ENCODE measurements around the gene ABCC1.

ABCC1 gene

DNA sequence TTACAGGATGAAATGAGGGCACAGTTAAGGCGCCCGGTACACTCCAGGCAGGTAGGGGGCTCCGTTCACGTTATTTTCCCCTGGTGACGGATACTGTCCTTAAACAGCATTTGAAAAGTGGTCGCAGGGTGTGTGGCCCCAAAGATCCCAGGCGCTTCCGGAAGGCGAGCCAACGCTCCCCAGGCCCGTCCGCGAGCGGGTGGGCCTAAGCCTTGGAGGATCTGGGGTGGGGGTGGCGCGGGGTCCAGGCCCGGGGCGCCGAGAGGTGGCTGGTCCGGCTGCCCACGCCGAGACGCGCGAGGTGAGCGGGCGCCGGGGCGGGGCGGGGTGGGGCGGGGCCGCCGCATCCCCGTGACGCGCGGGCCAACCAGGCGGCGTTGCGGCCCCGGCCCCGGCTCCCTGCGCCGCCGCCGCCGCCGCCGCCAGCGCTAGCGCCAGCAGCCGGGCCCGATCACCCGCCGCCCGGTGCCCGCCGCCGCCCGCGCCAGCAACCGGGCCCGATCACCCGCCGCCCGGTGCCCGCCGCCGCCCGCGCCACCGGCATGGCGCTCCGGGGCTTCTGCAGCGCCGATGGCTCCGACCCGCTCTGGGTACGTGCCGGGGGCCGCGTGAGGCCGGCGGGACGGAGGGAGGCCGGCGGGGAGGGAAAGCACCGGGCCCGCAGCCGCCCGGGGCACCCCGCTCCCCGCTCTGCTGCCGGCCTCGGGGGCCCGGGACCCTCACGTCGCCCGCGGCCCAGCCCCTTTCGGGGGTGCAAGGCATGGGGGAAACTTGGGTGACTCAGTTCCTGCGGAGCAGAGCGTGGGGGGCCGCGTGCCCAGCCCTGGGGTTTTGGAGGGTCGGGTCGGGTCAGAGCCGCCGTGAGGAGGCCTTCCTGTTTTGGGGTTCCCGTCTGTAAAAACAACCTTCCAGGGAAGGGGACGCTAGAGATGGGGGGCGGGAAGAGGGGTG lies at the start of gene ABCC1:
TSS of gene ABCC1 (plus strand) at position 407 of the 951 bp plus-strand sequence. CDS start at position 543, 136 bp downstream.
- DNase-seq (ENCODE audit: low read depth), result no peak
- TF ChIP-seq CTCF (conservative IDR thresholded peaks at IDR 0.05; ENCODE audit: control insufficient read depth, insufficient read depth, low read depth, low read length), result no peak
- H3K4me3 ChIP-seq (ENCODE audit: control insufficient read depth, low read depth, low read length), result peak within 1 kb of the TSS; percentile 84

DNA sequence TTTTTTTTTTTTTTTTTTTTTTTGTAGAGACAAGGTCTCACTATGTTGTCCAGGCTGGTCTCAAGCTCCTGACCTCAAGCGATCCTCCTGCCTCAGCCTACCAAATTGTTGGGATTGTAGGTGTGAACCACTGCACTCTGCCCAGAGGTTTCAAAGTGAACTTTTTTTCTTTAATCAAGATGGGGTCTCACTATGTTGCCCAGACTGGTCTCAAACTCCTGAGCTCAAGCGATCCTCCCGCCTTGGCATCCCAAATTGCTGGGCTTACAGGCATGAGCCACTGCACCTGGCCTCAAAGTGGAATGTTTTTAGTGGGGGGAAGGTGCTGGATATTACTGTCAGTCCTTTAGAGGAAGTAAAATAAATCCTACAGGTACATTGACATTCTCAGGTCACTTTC lies 49.1 kb upstream of the ABCC1 start:
- no peak for TF ChIP-seq CTCF (conservative IDR thresholded peaks at IDR 0.05; ENCODE audit: control insufficient read depth, insufficient read depth, low read depth, low read length)
- no peak overlapping the region for H3K4me3 ChIP-seq (ENCODE audit: control insufficient read depth, low read depth, low read length)
- DNase-seq (ENCODE audit: low read depth), result no peak

GRCh38 chr16:15900901-15901500 lies 48.4 kb upstream of the ABCC1 start:
- no peak overlapping the region for H3K4me3 ChIP-seq (ENCODE audit: control insufficient read depth, low read depth, low read length)
- DNase-seq (ENCODE audit: low read depth), result no peak
- no peak for TF ChIP-seq CTCF (conservative IDR thresholded peaks at IDR 0.05; ENCODE audit: control insufficient read depth, insufficient read depth, low read depth, low read length)

- TF ChIP-seq CTCF (conservative IDR thresholded peaks at IDR 0.05; ENCODE audit: control insufficient read depth, insufficient read depth, low read depth, low read length), result no peak
- H3K4me3 ChIP-seq (ENCODE audit: control insufficient read depth, low read depth, low read length), result no peak overlapping the region
- DNase-seq (ENCODE audit: low read depth), result no peak
Observed at GRCh38 chr16:15903960-15904359, 45.5 kb upstream of the ABCC1 start.

- H3K4me3 ChIP-seq (ENCODE audit: control insufficient read depth, low read depth, low read length), result no peak overlapping the region
- no peak for DNase-seq (ENCODE audit: low read depth)
- TF ChIP-seq CTCF (conservative IDR thresholded peaks at IDR 0.05; ENCODE audit: control insufficient read depth, insufficient read depth, low read depth, low read length), result no peak
Observed at GRCh38 chr16:15906439-15906838, 43.0 kb upstream of the ABCC1 start.

- TF ChIP-seq CTCF (conservative IDR thresholded peaks at IDR 0.05; ENCODE audit: control insufficient read depth, insufficient read depth, low read depth, low read length), result no peak
- no peak overlapping the region for H3K4me3 ChIP-seq (ENCODE audit: control insufficient read depth, low read depth, low read length)
- DNase-seq (ENCODE audit: low read depth), result peak; percentile 45
Observed at GRCh38 chr16:15907863-15908478, 41.4 kb upstream of the ABCC1 start.
